Stimulated activated CD4-positive, alpha-beta T cell treated with anti-CD3 and anti-CD28 coated beads, Interleukin-4, amount 100 ng/mL, for 4 hours (primary cell): Measurements from ENCODE around the gene TEKT5.
"Not testable (repeated sequence)": the region's sequence is repeated elsewhere in the genome, so short reads cannot be mapped to it uniquely, and the experiment has no call there.

Source experiments
- DNase-seq, 2 experiments: peaks; one replicate each; pipeline ENCODE4 v3.0.0-alpha.2; 2020

TEKT5 gene

DNA sequence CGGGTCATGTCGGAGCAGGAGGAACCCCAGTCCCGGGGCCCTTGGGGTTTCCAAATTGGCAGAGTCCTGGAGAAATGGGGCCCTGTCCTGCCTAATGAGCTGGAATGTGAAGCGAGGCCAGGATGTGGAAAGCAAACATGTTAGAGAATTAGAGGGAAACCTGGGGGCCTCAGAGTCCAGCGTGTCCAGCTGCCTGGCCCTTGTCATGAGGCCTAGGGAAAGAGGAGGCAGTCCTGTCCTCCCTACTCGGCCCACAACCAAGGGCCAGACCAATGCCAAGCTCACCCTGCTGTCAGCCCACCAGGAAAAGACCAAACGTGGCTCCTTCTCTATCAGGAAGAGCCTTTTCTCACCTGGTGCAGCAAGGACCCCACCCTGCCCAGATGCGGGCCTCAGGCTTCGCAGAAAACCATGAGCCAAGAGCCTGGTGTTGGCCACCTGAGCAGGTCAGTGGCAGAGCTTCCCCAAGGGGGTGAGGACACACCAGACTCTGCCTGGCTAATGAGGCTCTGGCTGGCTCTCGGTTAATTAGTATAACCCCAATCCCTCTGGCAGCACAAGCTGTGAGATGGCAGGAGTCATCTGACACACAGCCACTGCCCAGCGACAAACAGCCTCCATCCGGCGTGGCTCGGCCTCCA, 10.1 kb downstream of the TEKT5 start:
- no peak for DNase-seq

DNA sequence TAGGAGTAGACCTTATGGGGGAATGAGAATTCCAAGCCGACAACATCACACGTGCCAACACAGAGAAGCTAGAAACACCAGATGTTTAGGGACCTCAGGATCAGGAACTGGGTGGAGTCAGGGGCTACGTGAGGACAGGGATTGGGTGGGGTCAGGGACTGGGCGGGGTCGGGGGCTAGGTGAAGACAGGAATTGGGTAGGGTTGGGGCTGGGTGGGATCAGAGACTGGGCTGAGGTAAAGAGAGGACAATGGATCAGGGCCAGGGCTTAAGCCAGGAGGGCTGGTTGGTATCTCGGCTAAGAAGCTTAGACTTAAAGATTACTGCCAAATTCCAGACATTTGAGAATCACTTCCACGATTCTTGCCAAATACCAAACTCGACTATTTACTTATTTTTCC, 11.6 kb downstream of the TEKT5 start:
- DNase-seq = no peak

DNA sequence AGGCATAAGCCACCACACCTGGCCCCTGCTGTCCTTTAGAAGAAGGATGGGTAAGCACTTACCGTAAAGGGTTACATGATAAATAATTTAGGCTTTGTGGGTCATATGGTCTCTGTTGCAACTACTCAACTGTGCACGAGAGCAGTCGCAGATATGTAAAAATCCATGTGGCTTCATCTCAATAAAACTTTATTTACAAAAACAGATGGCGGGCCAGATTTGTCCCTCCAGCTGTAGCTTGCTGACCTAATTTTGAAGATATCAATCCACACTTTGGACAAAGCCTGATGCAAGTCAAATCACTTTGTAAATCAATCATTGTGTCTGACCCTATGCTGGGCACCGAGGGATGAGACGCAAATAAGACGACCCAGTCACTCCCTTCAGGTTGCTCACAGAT, 12.1 kb downstream of the TEKT5 start:
- DNase-seq = no peak

DNA sequence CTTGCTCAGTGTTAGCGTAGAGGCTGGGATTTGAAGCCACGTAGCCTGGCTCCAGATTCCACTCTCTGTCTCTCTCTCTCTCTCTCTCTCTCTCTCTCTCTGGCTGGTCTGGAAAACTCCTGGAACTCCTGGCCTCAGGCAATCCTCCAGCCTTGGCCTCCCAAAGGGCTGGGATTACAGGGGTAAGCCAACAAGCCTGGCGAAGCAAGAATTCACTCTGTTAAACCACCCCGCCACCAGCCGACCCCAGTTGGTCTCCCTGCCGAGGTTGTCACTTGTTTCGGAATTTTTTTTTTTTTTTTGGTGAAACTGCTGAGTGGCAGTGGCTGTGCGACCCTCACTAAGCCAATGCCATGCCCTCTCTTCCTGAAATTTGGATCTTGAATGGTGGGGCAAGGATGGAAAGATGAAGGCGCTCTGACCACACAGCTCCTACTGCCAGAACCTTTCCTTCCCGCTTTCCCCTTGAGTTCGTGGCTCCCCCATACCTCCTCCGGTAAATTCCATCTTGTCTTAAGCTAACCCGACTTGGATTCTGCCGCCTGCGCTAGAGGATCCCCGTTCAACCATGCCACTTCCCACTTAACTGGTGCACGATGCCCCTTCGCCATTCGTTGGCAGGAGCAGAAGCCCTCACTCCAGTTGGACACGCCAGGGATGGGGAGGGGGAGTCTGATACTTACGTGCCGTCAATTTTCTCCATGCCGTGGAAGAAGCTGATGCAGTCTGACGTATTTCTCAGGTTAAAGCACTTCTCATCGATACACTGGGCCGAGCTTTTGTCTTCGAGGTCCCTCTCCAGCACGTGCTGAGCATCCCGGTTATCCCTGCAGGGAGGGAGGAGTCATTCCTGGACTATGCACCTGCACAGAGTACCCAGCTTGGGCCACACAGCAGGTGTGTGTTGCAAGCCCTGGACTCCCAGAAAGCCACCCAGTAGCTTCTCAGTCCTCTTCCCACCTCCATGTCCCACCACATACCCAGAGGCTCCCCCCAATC, 13.1 kb downstream of the TEKT5 start:
- no peak for DNase-seq

DNA sequence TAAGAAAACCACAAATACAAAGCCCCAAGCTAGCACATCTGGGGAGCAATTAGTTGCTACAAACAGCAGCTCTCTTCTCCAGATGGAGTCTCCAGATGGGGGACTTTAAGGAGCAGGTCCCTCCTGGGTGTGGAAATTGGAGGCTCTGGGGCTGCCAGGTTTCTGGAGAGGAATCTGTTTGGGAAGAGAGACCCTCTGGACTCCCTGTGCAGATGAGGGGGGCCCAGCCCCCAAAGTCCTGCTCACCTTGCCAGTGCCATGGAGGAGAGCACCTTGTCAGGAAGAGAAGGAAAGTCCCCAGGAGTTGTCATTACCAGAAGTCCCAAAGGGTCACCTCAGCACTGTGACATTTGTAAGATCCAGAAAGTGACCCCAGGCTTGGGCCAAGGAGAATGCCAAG, 14.8 kb downstream of the TEKT5 start:
- DNase-seq = no peak

DNA sequence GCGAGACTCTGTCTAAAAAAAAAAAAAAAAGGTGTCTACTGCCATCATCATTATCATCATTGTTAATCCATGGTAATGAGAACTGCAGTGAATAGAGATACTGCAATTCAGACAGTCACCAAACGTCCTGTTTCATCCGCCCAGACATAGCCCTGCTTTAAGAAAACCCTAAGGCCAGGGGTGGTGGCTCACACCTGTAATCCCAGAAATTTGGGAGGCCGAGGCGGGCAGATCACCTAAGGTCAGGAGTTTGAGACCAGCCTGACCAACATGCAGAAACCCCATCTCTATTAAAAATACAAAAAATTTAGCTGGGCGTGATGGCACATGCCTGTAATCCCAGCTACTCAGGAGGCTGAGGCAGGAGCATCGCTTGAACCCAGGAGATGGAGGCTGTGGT, 15.3 kb downstream of the TEKT5 start:
- not testable (repeated sequence) for DNase-seq

DNA sequence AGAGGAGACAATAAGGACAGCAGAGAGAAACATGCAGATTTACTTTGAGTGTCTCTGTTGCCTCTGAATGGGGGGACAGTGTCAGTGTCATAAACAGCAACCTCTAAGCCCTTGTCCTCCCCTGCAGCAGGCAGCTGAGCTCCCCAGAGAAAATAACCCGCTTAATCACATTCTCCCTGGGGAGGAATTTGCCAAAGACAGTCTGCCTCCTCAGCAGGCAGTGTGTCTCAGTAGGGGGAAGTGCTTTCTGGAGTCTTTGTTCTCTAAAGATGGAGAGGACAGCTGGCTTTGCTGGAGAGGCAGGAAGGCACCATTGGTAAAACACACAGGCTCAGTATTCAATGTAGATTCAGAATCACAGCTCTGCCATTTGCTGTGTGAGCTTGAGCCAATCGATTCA, 16.1 kb downstream of the TEKT5 start:
- no peak for DNase-seq

DNA sequence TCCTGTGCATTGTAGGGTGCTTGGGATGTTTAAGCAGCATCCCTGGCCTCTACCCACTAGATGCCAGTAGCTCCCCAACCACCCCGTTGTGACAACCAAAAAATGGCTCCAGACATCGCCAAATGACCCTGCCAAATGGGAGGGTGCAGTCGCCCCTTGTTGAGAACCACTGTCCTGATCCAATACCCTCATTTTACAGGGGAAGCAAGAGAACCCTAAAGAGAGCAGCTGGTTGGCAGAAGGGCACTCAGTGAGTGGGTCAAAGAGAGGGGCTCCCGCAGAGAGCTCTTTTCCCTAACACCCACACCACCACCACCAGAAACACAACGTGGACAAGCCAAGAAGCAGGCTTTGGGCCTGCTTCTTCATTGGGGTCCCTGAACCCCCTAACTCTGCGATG, 18.4 kb downstream of the TEKT5 start:
- DNase-seq = no peak

DNA sequence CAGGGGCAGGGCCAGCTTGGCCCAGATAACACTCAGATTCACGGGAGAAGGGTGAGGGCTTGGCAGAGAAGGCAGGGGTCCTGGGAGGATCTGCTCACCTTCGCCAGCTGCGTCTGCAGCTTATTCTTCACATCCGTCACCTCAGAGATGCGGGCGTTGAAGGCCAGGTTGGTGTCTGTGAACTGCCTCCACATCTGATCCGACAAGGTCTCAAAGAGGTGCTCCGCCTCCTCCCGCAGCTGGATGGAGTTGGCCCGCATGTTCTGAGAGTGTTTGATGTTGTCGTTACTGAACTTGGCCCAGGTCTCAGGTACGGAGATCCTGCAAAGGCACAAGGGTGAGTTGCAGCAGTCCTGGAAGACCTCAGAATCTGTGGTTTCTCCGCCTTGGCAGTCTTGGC, 18.9 kb downstream of the TEKT5 start:
- no peak for DNase-seq

DNA sequence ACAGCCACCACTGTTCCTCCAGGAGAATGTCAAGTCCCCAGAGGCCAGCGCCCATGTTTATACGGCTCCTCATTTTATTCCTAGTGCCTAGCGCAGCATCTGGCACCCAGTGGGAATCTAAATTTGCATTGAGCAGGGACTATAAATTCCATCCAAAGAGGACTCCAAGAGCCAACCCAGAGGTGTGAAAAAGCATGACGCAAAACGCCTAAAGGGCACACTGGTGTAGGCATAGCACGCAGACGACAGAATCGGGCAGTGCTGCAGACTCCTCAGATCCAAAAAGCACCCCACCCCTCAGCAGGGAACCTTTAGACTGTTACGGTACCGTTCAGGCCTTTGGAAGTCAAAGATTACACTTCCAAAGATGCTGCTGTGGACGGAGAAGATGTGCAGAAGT, 19.5 kb downstream of the TEKT5 start:
- DNase-seq = no peak

DNA sequence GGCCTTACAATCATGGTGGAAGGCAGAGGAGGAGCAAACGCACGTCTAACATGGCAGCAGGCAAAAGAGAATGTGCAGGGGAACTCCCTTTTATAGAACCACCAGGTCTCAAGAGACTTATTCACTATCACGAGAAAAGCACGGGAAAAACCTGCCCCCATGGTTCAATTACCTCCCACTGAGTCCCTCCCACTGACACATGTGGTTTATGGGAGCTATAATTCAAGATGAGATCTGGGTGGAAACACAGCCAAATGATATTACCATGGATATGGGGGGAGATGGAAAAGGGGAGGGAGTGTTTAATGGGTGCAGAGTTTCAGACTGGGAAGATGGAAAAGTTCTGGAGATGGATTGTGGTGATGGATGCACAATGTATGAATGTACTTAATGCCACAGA, 23.0 kb downstream of the TEKT5 start:
- DNase-seq = no peak

DNA sequence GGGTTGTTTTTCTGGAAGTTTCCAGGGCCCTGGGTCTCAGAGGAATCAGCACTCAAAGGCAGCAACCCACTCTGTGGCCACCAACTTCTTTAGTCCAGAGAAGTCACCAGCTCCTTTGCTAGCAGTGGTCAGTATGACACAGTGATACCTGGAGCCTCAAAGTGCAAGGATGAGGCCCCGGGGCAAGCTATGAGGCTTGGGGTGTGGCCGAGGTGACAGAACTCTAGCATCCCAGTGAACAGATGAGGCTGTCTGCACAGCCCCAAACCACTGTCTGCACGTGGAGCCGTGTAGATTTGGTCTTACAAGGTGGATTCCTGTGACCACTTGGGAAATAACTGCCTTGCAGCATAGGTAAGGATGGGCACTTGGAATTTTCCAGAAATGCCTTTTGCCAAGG, 24.9 kb downstream of the TEKT5 start:
- DNase-seq = no peak

DNA sequence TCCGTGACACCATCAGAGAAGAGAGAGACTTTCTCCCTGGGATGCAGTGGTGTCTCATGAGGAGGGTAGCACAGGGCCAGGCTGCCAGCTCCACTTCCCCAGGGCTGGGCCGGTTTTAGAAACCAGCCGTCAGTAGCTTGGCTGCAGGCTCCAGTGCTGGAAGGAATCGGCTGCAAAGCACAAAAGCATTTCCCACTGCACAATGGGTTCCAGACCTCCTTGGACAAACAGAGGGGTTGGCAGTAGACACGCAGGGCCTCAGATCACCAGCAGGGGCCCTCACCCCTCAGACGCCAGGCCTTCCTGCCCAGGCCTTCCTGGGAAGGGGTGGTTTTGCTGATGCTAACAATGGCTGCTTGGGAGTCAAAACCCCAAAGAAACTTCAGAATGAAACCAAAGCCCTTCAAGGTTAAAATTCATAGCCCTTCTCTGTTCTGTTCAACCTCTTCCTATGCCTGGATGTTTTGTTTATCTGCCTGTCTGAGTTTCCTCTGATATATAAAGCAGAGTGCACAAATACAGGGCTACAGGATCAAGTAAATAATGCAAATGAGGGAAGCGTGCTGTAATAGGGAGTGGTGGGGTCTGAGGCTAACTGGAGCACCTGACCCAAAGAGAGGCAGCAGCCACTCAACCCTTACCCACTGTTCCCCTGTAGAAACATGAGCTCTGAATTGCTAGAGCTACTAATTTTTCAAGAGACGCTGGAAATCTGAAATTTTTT, 26.2 kb downstream of the TEKT5 start:
- DNase-seq = peak in 1 of 2 experiments; percentile 3

DNA sequence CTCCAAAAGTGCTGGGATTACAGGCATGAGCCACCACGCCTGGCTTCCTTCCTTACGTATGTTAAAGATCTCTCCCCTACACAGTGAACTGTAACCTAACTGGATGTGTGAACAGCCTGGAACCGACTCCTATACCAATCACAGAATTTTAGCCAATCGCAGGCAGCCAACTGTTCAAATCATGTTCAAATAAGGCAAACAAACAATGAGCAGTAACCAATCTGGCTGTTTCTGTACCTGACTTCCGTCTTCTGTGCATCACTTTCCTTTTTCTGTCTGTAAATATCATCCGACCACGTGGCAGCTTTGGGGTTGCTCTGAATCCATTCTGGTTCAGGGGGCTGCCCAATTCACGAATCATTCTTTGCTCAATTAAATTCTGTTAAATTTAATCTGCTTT, 27.5 kb downstream of the TEKT5 start:
- no peak for DNase-seq

DNA sequence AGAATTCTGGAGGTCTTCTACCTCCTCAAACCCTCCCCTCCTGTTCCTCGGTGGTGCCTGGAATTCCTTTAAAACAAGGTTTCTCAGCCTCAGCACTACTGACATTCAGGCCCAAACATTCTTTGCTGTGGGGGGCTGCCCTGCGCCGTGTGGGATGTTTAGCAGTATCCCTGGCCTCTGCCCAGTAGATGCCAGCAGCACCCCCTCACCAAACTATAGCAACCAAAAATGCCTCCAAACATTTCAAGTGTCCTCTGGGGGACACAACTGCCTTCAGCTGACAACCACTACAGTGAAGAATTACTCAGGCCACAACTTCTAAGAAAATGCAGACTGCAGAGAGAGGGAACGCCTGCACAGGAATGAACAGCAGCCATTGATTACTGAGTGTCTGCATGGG, 28.4 kb downstream of the TEKT5 start:
- DNase-seq = no peak

DNA sequence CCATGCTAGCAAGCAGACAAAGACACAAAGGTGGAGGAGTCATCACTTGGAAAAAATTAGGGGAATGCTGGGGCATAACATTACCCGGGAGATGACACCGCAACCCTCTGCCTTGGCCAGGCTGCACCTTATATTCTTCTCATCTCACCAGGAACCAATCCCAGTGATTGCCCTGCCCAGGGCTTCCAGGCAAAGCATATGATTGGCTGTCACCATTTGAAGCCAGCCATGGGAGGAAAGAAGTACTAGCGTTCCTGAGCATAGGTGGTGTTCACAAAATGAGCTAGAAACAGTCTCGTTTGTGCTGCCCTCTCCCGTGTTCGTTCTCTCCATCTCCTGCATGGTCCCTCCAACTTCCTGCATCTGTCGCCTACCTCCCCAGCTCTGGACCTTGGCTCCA, 29.6 kb downstream of the TEKT5 start:
- DNase-seq = no peak

DNA sequence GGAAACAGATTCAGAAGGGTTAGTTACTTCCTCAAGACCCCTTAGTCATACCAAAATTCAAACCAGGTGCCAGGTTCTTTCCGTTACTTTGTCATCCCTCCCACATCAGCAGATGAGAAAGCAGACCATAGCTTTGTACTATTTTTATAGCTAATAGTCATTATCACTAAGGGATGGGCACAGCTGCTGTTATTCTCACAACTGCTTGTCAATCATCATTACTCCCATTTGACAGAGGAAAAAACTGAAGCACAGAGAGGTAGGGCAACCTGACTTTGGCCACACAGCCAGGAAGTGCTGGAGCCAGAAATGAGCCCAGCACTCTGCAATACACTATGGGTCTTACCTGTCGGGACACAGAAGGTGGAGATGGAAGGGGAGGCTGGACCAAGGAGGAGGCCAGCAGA, 30.0 kb downstream of the TEKT5 start:
- DNase-seq = no peak

DNA sequence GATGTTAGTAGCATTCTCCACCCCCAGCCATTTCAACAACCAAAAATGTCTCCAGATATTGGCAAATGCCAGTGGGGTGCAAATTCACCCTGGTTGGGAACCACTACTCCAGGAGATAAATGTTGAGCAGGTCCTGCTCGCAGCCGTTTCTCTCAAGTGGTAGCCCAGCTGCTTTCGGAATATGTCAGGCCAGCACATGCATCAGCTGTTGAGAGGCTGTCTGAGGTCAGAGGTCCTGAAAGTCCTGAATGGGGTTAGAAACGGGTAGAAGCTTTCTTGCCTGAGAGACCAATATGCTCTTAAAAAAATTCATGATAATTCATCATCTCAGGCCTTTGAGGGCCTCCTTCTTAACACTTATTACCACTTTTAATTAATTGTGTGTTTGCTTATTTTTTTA, 31.0 kb downstream of the TEKT5 start:
- no peak for DNase-seq

DNA sequence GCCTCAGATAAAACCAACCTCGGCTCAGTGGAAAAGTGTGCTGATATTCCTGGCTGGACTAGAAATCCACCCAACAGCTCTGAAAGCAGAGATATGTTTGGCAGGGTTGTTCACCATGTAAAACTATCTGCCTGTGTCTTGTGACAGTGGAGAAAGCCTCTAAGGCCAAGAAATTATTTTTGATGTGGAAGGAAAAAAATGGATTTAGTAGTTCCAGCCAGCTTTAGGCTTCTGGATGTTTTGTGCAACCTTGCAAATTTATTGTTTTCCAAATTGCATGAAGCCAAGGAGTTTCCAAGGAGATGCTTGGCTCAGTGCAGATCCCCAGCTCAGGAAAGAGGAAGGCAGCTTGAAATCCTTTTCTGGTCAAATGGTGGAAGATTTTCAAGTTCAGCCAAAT, 31.6 kb downstream of the TEKT5 start:
- no peak for DNase-seq

DNA sequence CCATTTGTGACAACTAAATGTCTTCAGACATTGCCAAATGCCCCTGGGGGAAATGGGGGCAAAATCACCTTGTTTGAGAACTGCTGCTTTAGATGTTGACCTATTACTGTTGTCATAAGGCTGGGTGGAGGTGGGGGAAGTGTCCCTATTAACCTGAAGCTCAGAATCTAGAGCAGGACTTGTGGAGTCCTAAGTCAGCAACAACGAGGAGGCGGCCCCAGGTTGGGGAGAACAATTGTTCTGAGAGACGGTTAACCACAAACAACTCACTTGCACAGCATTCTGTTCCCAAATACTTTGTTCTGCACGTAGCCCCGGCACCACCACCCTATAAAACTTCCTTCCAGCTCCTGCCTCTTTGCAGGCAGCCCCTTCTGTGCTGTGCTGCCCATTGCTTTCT, 32.5 kb downstream of the TEKT5 start:
- no peak for DNase-seq

DNA sequence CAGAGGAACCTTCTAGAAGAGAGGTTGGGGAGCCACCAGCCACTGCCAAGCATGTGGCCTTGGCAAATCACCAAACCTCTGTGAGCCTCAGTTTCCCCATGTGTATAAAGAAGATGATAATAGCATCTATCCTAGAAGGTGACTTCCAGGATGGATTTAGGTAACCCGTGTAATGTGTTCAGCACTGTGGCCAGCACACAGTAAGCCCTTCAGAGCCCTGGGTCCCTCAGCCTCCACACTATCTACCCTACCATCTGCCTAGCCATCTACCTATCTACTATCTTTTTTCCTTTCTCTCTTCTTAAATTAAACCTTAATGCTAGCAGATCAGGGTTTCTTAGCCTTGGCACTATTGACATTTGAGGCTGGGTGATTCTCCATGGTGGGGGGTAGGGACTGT, 33.0 kb downstream of the TEKT5 start:
- DNase-seq = no peak

DNA sequence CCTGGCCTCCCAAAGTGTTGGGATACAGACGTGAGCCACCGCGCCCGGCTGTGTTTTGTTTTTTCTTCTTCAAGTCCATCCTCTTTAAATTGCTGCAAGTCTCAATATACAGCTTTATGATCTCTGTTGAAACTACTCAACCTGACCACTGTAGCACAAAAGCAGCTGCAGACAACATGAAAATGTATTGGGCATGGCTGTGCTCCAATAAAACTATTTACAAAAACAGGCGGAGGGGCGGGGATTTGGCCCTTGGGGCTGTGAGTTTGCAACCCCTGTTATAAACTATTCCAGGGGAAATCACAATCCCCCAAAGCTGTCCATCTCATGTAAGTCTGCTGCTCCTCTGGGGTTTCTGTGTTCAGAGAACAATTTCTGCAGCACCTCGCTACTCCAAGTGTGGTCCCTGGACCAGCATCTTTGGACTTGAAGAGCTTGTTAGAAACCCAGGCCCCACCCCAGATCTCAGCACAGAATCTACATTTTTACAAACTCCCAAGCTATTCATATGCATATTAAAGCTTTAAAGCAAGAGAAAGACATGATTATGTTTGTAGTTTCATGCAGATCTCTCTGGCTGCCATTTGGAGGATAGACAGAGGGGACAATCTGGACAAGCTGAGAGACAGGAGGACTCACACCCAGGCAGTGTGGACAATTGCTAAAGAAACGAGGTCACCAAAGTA, 33.6 kb downstream of the TEKT5 start:
- DNase-seq = no peak

DNA sequence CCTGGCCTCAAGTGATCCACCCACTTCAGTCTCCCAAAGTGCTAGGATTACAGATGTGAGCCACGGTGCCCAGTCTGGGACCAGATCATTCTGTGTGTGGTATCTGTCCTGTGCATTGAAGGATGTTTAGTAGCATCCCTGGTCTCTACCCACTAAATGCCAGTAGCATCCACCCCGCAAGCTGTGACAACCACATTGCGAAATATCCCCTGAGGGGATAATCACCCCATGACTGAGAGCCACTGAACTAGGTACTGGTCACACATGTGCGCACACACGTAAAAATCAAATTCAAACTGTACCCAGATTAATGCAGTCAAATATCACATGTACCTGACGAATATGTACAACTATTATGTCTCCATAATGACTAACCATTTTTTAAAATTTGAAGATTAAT, 35.8 kb downstream of the TEKT5 start:
- no peak for DNase-seq
